GM12878 (cell line): ENCODE results near the gene CDK5RAP1.

Experiments used
- CTCF ChIP-seq, 3 experiments: IDR thresholded peaks in 2 of 3; conservative IDR thresholded peaks in 1 of 3; 2 replicates each; pipeline ENCODE4 v1.5.1; 2011; ENCODE audit warnings: low read depth in 3 of 3, low read length in 3 of 3, mild to moderate bottlenecking in 3 of 3, control low read depth in 2 of 3, moderate library complexity in 2 of 3, inconsistent platforms in 1 of 3, mixed read lengths in 1 of 3; ENCODE audit not compliant: control insufficient read depth in 2 of 3, insufficient read depth in 1 of 3; ENCODE audit errors: extremely low read depth in 1 of 3
- IRF3 ChIP-seq: fragments of 450-650 bp; IDR thresholded peaks from 2 replicates; pipeline ENCODE4 v1.6.1; 2014; ENCODE audit warnings: mild to moderate bottlenecking
- REST ChIP-seq: IDR thresholded peaks from 2 replicates; pipeline ENCODE4 v1.6.1; 2012; ENCODE audit warnings: mild to moderate bottlenecking, low read depth, low read length

GRCh38 chr20:33408716-33409654 lies 7.7 kb upstream of the CDK5RAP1 start:
- TF ChIP-seq REST (no peak), CTCF (IDR thresholded peaks at IDR 0.05 in 2 of 3, conservative IDR thresholded peaks at IDR 0.05 in 1 of 3; ENCODE audit: control insufficient read depth in 2 of 3, extremely low read depth in 1 of 3, insufficient read depth in 1 of 3, low read depth in 3 of 3, low read length in 3 of 3) (no peak), IRF3 (no peak)
